ENCODE results near the gene TTC27.

GRCh38 chr2:32836933-32837332, 209.1 kb downstream of the TTC27 start:
- no peak for TF ChIP-seq POLR2A (IDR thresholded peaks at IDR 0.05)
- no peak for TF ChIP-seq CTCF (IDR thresholded peaks at IDR 0.05)

All from right lobe of liver (tissue), 4 donors.